ENCODE results near the gene CIPC. TPM values are rescaled to one million over a fixed set of nuclear protein-coding genes. Genes with fewer than 3 reads are reported as not detected.

CIPC gene
- total and polyA plus RNA-seq, 8 donors, result 18.6 to 24.3 (median 21.8) TPM

DNA sequence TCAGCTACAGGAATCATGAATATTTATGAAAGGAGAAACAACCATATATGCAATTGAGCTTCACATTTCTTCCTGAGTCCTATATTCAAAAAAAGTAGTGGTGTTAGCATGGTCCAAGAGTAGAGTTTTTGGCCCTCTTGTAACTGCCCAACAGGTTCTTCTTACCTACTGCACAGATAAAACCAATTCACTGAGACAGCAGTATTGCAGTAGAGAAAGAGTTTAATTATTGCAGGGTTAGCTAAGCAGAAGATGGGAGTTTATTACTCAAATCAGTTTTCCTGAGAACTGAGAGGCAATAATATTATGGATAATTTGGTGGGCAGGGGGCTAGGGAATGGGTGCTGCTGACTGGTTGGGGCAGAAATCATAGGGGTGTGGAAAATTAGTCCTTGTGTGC, 6.5 kb upstream of the CIPC start:
- no peaks in the 10 kb centered on the region for H3K36me3 ChIP-seq
- ATAC-seq (no peak), DNase-seq (no peak)
- no peak overlapping the region for H3K4me3 ChIP-seq
- peaks cover 0 to 15% of the 10 kb centered on the region in 2 donors for H3K9me3 ChIP-seq
- H3K27ac ChIP-seq, result no peak overlapping the region
- intact Hi-C loops (cut with DNase I), result no loop called here
- TF ChIP-seq CTCF (IDR thresholded peaks at IDR 0.05), result no peak
- H3K27me3 ChIP-seq, result no peaks in the 10 kb centered on the region
- peaks cover 4 to 11% of the 10 kb centered on the region in 2 donors for H3K4me1 ChIP-seq

DNA sequence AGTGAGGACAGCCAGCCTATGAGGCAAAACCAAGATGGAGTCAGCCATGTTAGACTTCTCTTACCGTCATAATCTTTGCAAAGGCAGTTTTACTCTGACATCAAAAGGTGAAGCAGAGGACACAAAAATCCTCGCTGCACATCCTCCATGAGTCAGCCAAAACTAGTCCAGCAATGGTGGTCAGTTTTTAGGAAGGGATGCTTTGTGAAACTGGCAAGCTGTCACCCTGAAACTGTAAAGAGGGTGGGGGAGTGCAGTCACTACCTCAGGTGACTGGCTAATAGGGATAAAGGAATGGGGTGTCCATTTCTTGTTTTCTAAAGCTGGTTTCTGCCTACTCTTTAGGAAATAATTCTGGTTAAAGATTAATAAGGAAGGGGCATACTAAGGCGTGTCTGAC, 5.4 kb upstream of the CIPC start:
- no peak overlapping the region for H3K27ac ChIP-seq
- DNase-seq (no peak), ATAC-seq (no peak)
- no peaks in the 10 kb centered on the region for H3K36me3 ChIP-seq
- H3K27me3 ChIP-seq, result no peaks in the 10 kb centered on the region
- intact Hi-C loops (cut with DNase I), result no loop called here
- H3K9me3 ChIP-seq, result peaks cover 0 to 15% of the 10 kb centered on the region in 2 donors
- H3K4me3 ChIP-seq, result no peak overlapping the region
- peaks cover 4 to 18% of the 10 kb centered on the region in 2 donors for H3K4me1 ChIP-seq
- no peak for TF ChIP-seq CTCF (IDR thresholded peaks at IDR 0.05)

DNA sequence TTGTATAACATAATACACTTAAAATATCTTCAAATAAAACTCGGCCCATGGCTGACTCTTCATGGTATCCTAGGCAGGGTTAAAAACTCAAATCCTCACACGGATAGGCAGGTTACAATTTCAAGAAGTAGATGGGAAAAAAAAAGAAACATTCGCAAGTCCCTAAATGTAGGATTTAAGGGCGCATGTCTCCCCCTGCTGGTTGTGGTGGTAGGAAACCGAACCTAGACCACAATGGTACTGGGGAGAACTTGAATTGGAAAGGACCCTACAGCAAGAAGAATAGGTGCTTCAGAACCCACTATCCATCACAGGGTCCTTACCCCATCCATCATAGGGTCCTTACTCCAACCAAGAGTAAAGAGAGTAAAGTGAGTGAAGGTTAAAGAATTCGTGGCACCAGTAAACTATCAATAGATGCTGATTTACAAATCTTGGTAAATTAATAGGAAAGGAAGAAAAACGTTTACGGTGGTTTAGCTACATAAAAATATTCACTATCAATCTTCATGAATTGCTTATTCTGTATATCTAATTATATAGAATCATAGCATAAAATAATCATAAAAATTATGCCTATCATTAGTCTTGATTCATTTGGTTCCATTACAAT, 3.3 kb upstream of the CIPC start:
- no peak overlapping the region for H3K4me3 ChIP-seq
- peaks cover 10 to 31% of the 10 kb centered on the region in 2 donors for H3K4me1 ChIP-seq
- no peak overlapping the region for H3K27ac ChIP-seq
- peaks cover 0 to 15% of the 10 kb centered on the region in 2 donors for H3K9me3 ChIP-seq
- DNase-seq (peak in 3 of 4 donors; percentile 64 to 86 (median 74)), ATAC-seq (no peak)
- peak; percentile 68 to 79 for TF ChIP-seq CTCF (IDR thresholded peaks at IDR 0.05)
- no peaks in the 10 kb centered on the region for H3K36me3 ChIP-seq
- intact Hi-C loops (cut with DNase I), result no loop called here
- no peaks in the 10 kb centered on the region for H3K27me3 ChIP-seq

GRCh38 chr14:77097006-77097699, 905 bp upstream of the CIPC start:
- ATAC-seq (no peak), DNase-seq (no peak)
- intact Hi-C loops (cut with DNase I), result no loop called here
- H3K27me3 ChIP-seq, result no peaks in the 10 kb centered on the region
- no peak for TF ChIP-seq CTCF (IDR thresholded peaks at IDR 0.05)
- H3K4me3 ChIP-seq, result peak overlapping the region; percentile 40 to 70
- H3K9me3 ChIP-seq, result no peaks in the 10 kb centered on the region
- no peaks in the 10 kb centered on the region for H3K36me3 ChIP-seq
- H3K4me1 ChIP-seq, result peaks cover 10 to 45% of the 10 kb centered on the region in 2 donors
- H3K27ac ChIP-seq, result peak overlapping the region; percentile 97

DNA sequence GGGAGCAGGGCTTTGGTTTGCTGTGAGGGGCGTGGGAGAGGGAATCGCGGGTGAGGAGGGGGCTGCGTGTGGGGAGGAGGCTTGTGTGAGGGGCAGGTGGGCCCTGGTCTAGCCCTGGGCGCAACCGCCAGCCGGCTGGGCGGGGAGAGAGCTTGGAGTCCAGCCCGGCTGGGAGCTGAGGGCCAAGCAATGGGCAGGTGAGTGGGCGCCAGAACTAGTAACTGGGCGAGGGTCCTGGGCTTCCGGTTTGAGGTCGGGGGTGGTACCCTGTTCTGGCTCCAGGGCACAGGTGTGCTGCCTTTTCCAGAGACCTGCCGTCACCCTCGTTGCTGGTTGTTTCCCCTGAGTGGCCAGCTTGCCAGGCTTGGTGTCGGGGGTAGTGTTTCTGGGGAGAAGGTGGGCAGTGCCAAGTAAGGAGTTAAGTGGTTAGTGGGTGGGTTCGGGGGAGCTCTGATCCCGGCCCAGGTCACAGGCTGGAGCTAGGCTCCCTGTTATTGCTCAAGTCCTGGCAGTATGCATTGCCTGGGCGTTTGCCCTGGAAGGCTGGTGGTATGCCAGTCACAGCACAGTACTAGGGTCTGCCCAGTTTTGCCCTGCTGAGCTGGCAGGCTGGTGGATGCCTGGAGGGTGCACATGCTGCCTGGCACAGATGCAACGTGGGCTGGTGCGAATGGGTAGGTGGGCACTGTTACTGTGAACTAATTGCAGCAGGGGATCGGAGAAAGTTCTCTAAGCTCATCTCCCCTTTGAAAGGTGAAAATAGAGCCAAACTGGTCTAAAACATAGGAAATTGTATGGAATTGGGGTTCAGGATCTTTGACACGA, 683 bp downstream of the CIPC start:
- Histone ChIP-seq H3K27me3 (no peaks in the 10 kb centered on the region), H3K36me3 (no peaks in the 10 kb centered on the region), H3K9me3 (no peaks in the 10 kb centered on the region), H3K4me1 (peaks cover 10 to 45% of the 10 kb centered on the region in 2 donors), H3K4me3 (peak overlapping the region; percentile 69 to 70), H3K27ac (peak overlapping the region; percentile 97)
- DNase-seq (peak in 1 of 4 donors; percentile 89), ATAC-seq (peak; percentile 45)
- intact Hi-C loops (cut with DNase I), result no loop called here
- TF ChIP-seq CTCF (IDR thresholded peaks at IDR 0.05), result no peak
